Measurements from ENCODE around the gene PIK3C2B. TPM values are rescaled to one million over a fixed set of nuclear protein-coding genes. Genes with fewer than 3 reads are reported as not detected.

The PIK3C2B gene
- total and polyA plus RNA-seq, 9 donors, result 5.6 to 26.0 (median 11.0) TPM

GRCh38 chr1:204483791-204484190, 10.8 kb downstream of the PIK3C2B start:
- no peak for DNase-seq
- 84 to 91% (median 87%) methylated on average over 7 of the region's 7 CpGs for WGBS, 3 donors
- TF ChIP-seq CTCF (IDR thresholded peaks at IDR 0.05) (no peak), POLR2A (IDR thresholded peaks at IDR 0.05) (no peak), EP300 (IDR thresholded peaks at IDR 0.05) (no peak)
- intact Hi-C loops (cut with DNase I), result no loop called here
- Histone ChIP-seq H3K27me3 (no peaks in the 10 kb centered on the region), H3K36me3 (no peaks in the 10 kb centered on the region), H3K4me1 (ENCODE audit: insufficient read depth) (peaks cover 2% of the 10 kb centered on the region), H3K9me3 (no peaks in the 10 kb centered on the region), H3K4me3 (no peak overlapping the region), H3K27ac (no peak overlapping the region)

GRCh38 chr1:204480515-204480914, 14.1 kb downstream of the PIK3C2B start:
- Histone ChIP-seq H3K27ac (no peak overlapping the region), H3K4me1 (ENCODE audit: insufficient read depth) (peaks cover 2% of the 10 kb centered on the region), H3K36me3 (no peaks in the 10 kb centered on the region), H3K4me3 (no peak overlapping the region), H3K27me3 (no peaks in the 10 kb centered on the region), H3K9me3 (no peaks in the 10 kb centered on the region)
- intact Hi-C loops (cut with DNase I), result no loop called here
- no peak for DNase-seq
- WGBS, 3 donors, result 58 to 76% (median 70%) methylated on average over 8 of the region's 8 CpGs
- TF ChIP-seq POLR2A (IDR thresholded peaks at IDR 0.05) (no peak), EP300 (IDR thresholded peaks at IDR 0.05) (no peak), CTCF (IDR thresholded peaks at IDR 0.05) (no peak)

GRCh38 chr1:204479387-204480136, 15.0 kb downstream of the PIK3C2B start:
- 82 to 89% (median 85%) methylated on average over 13 of the region's 13 CpGs for WGBS, 3 donors
- no peak for DNase-seq
- Histone ChIP-seq H3K36me3 (no peaks in the 10 kb centered on the region), H3K27me3 (no peaks in the 10 kb centered on the region), H3K4me3 (no peak overlapping the region), H3K27ac (no peak overlapping the region), H3K4me1 (ENCODE audit: insufficient read depth) (peaks cover 2% of the 10 kb centered on the region), H3K9me3 (no peaks in the 10 kb centered on the region)
- intact Hi-C loops (cut with DNase I), result no loop called here
- TF ChIP-seq POLR2A (IDR thresholded peaks at IDR 0.05), result no peak
- no peak for TF ChIP-seq CTCF (IDR thresholded peaks at IDR 0.05)
- no peak for TF ChIP-seq EP300 (IDR thresholded peaks at IDR 0.05)

- Histone ChIP-seq H3K4me3 (no peak overlapping the region), H3K27me3 (no peaks in the 10 kb centered on the region), H3K9me3 (no peaks in the 10 kb centered on the region), H3K36me3 (no peaks in the 10 kb centered on the region), H3K4me1 (ENCODE audit: insufficient read depth) (peaks cover 2% of the 10 kb centered on the region), H3K27ac (no peak overlapping the region)
- no peak for DNase-seq
- no peak for TF ChIP-seq CTCF (IDR thresholded peaks at IDR 0.05)
- TF ChIP-seq EP300 (IDR thresholded peaks at IDR 0.05), result no peak
- TF ChIP-seq POLR2A (IDR thresholded peaks at IDR 0.05), result no peak
- 75 to 78% (median 75%) methylated on average over 2 of the region's 2 CpGs for WGBS, 3 donors
- intact Hi-C loops (cut with DNase I), result no loop called here
Observed at GRCh38 chr1:204478921-204479320, 15.7 kb downstream of the PIK3C2B start.

Data from ovary (tissue), 9 donors.